Astrocyte of the spinal cord (primary cell): ENCODE results near the gene ALDOC.

Experiments used
- DNase-seq: peaks from one replicate; pipeline ENCODE4 v3.0.0; 2011; ENCODE audit warnings: low read depth, low spot score
- H3K4me3 ChIP-seq: 2 replicates; pipeline ENCODE4 v1.5.1; 2011; ENCODE audit warnings: low read depth, mild to moderate bottlenecking, low read length, moderate library complexity
- in situ Hi-C: cut with HindIII; loops from 2 replicates; pipeline ENCODE4 v1.10.0; 2017; ENCODE audit warnings: low sequenced_read_pairs
- TF ChIP-seq, protein P1 (sequence below): IDR thresholded peaks from 2 replicates; pipeline ENCODE4 v1.5.1; 2012; ENCODE audit warnings: low read depth, mild to moderate bottlenecking, low read length, inconsistent platforms

The ALDOC gene

DNA sequence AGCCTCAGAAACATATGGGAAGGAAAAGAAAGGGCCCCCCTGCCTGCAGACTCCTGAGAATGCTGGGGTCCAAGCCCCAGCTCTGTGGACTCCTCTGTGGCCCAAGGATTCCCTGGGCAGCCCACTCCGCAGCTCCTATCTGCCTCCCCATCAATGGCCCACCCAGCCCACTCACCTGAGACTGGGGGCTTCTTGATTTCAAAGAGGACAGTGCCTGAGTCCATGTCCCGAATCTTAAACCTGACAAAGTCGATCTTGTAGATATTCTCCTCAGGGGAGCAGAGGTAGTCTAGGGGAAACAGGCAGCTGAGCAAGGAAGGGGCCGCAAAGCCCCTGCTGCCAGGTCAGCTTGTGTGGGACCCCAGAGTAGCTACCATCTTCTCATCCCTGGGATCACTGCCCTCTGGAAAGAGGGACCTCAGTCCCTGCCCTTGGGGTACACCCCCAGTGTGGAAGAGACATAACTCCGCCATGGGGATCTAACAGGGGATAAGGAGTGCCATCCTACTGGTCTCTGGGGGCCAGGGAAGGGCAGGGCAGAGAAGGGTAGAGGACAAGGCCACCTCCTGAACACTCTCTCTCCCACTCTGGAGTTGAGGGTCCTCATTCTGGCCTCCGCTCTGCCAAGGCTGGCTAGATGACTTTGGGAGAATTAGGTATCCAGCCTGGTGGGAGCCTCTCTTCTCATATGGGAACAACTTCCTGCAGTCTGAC, 28.1 kb downstream of the ALDOC start:
- TF ChIP-seq, protein P1, sequence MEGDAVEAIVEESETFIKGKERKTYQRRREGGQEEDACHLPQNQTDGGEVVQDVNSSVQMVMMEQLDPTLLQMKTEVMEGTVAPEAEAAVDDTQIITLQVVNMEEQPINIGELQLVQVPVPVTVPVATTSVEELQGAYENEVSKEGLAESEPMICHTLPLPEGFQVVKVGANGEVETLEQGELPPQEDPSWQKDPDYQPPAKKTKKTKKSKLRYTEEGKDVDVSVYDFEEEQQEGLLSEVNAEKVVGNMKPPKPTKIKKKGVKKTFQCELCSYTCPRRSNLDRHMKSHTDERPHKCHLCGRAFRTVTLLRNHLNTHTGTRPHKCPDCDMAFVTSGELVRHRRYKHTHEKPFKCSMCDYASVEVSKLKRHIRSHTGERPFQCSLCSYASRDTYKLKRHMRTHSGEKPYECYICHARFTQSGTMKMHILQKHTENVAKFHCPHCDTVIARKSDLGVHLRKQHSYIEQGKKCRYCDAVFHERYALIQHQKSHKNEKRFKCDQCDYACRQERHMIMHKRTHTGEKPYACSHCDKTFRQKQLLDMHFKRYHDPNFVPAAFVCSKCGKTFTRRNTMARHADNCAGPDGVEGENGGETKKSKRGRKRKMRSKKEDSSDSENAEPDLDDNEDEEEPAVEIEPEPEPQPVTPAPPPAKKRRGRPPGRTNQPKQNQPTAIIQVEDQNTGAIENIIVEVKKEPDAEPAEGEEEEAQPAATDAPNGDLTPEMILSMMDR = no peak
- in situ Hi-C loops = no loop called here
- no peak overlapping the region for H3K4me3 ChIP-seq
- no peak for DNase-seq

- peak; percentile 60 for DNase-seq
- TF ChIP-seq, protein P1 = peak; percentile 97
- in situ Hi-C loops = no loop called here
- H3K4me3 ChIP-seq = no peak overlapping the region
These were observed 28.9 kb downstream of the ALDOC start for GRCh38 chr17:28547623-28548416.

DNA sequence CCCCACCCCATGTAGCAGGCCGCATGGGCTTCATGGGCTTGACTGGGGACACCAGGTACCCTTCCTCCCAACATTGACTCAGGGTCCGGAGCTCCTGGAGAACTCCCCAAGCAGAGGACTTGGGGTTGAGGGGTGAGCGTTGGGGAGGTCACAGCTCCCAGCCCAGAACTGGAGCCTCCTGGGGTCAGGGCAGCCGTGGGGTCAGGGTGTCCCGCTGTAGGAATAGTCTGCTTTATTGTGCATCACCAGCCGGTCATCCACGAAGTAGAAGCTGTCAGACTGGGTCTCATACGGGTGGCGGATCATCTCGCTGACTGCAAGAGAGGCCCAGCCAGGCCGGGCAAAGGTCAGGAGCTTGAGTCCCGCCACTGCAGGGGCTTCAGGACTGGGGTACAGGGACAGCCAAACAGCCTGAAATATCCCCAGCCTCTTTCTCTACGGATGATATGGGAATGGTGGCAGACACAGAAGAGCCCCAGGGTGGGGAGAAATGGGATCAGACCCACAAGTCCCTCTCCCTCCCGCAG, 29.5 kb downstream of the ALDOC start:
- H3K4me3 ChIP-seq = no peak overlapping the region
- DNase-seq = no peak
- in situ Hi-C loops = no loop called here
- TF ChIP-seq, protein P1 = no peak

DNA sequence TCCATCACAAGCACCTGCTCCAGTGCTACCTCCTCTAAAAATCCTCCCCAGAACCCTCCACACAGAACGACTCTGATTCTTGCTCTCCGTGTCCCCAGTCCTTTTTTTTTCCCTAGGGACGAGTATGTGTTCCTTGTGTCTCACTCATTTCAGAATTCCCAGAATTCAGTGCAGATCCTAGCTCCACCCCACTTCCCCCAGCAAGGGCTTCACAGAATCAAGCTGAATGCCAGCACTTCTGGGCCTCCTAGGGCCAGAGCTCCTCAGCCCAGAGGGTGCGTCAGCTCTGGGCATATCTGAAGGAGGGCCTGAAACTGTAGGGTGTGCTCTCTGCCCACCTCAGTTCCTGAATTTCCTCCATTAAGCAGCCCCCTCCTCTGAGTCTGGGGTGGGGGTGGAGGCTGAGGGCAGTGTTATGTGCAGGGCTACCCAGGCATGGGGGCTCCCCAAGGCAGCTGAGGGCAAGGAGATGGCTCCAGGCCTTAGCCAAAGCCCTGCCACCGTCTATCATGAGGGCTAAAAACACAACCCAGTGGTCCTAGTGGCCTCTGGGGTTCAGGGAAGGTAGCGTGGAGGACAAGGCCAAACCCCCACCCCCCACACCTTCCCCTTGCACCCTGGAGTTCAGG, 30.8 kb downstream of the ALDOC start:
- H3K4me3 ChIP-seq = no peak overlapping the region
- TF ChIP-seq, protein P1 = no peak
- no peak for DNase-seq
- in situ Hi-C loops = no loop called here

DNA sequence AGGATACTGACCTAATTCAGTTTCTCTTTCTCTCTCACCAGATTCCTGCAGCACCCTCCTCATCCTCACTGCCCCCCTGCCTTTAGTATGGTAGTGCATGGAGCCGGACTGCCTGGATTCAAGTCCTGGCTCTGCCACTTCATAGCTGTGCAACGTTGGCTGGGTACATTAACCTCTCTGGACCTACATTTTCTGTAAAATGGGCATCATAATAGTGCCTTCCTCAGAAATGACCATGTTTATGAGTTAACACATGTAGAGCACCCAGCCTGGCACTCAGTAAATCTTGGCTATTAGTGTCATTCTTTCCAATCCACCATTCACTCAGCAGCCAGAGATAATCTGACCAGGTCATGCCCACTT, 31.6 kb downstream of the ALDOC start:
- in situ Hi-C loops = no loop called here
- TF ChIP-seq, protein P1 = no peak
- no peak for DNase-seq
- no peak overlapping the region for H3K4me3 ChIP-seq

- H3K4me3 ChIP-seq = no peak overlapping the region
- TF ChIP-seq, protein P1 = no peak
- in situ Hi-C loops = no loop called here
- no peak for DNase-seq
These were observed 32.1 kb downstream of the ALDOC start for GRCh38 chr17:28544402-28545140.
